NCI-H69 (cell line): ENCODE measurements around the gene SOCS1.

Experiments
- DNase-seq: peaks from one replicate; lab custom pipeline; 2025; lab: John Stamatoyannopoulos, UW

SOCS1 gene

DNA sequence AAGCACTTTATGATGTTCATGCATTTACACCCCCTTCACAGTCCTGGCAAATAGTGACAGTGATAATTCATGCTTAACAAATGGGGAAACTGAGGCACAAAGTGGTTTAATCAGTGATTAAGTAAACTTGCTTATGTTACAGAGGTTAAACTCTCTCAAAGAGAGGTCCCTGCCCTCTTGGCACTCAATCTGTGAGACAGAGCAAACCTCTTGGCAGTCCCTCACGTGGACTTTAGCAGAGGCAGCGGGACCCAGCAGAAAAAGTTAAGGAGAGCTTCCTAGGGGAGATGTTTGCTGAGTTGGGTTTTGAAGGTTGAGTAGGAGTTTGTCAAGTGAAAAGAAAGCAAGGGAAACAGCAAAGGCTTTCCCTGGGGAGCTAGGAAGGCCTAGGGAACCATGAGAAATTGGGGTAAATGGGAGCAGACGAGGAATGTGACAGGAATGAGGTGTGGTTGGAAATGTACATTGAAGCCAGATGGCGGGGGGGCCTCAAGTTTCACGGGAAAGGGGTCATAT lies 10.7 kb downstream of the SOCS1 start:
- no peak for DNase-seq

DNA sequence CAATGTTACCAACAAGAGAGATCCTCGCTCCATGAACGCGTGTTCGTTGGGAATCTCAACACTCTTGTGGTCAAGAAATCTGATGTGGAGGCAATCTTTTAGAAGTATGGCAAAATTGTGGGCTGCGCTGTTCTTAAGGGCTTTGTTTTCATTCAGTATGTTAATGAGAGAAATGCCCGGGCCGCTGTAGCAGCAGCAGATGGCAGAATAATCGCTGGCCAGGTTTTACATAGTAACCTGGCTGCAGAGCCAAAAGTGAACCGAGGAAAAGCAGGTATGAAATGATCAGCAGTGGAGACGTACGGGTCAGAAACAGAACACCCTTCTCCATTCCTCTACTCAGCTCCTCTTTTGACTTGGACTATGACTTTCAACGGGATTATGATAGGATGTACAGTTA lies 13.3 kb downstream of the SOCS1 start:
- peak; percentile 55 for DNase-seq

DNA sequence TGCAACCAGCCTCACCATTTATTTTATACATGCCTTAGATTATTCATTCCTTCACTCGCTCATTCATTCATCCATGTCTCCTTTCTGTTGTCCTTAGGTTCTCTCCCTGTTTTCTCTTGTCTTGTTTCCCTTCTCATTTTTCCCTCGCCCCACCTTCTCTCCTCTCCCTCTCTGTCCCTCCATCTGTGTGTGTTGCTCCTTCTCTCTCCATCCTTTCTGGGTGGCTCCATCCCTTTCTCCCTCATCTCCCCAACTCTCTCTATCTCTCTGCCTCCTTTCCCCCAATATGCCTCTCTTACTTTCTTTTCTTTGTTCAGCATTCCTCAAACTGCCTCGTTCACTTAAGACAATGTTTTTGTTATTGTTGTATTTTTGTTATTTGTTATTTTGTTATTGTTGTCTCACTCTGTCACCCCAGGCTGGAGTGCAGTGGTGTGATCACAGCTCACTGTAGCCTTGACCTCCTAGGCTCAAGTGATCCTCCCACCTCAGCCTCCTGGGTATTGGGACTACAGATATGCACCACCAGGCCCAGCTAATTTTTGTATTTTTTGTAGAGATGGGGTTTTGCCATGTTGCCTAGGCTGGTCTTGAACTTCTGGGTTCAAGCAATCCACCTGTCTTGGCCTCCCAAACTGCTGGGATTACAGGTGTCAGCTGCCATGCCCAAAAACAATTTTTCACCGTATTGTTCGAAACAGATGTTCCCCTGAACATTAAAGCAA lies 14.4 kb downstream of the SOCS1 start:
- DNase-seq: no peak

DNA sequence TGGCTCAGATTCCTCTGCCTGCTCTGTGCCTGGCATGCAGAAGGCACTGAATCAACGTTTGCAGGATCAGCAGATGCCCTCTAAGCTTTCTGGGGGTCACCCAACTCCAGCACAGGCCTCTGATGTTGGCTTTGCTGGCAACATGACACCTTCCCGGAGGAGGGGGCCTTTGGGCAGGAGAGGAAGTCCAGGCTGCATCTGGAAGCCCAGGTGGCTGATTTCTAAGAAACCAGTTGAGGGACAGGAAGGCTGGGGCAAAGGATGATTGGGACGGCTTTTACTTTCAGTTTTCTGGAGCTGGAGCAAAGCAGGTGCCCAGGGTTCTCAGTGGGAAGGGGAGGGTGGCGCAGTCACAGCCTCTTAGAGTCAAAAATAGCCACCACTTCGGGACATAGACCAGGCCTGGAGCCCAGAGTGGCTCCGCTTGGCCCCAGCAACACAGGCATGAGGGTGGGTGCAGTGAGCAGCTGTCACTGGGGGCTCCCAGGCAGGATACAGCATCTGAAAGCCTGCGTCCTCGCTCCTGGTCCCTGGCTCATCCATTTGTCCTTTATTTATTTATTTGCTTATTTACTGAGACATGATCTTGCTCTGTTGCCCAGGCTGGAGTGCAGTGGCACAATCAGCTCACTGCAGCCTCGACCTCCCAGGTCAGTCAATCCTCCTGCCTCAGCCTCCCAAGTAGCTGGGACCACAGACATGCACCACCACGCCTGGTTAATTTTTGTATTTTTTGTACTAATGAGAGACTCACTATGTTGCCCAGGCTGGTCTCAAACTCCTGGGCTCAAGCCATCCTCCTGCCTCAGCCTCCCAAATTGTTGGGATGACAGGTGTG lies 15.1 kb downstream of the SOCS1 start:
- DNase-seq: peak; percentile 39

DNA sequence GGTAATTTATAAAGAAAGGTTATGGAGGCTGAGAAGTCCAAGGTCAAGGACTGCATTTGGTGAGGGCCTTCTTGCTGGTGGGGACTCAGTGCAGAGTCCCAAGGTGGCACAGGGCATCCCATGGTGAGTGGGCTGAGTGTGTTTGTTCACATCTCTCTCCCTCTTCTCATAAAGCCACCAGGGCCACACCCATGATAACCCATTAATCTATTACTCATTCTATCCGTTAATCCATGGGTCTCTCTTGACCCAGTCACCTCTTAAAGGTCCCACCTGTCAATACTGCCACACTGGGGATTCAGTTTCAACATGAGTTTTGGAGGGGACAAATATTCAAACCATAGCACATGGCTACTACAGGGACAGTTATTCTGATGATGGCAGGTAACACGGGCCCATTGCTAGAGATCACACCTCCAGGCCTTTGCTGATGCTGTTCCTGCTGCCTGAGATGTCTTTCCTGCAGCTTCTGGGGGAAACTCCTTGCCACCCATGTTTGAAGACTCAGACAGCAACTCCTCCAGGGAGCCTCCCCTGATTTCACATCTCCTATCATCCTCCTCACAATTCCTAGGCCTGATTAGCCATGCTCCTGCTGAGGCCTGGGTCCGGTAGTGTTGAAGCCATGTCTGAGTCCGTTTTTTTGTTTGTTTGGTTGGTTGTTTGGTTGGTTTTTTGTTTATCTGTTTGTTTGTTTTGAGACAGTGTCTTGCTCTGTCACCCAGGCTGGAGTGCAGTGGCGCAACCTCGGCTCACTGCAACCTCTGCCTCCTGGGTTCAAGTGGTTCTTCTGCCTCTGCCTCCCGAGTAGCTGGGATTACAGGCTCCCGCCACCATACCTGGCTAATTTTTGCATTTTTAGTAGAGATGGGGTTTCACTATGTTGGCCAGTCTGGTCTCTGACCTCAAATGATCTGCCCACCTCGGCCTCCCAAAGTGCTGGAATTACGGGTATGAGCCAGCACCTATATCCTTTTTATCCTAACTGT lies 16.1 kb downstream of the SOCS1 start:
- DNase-seq: no peak

DNA sequence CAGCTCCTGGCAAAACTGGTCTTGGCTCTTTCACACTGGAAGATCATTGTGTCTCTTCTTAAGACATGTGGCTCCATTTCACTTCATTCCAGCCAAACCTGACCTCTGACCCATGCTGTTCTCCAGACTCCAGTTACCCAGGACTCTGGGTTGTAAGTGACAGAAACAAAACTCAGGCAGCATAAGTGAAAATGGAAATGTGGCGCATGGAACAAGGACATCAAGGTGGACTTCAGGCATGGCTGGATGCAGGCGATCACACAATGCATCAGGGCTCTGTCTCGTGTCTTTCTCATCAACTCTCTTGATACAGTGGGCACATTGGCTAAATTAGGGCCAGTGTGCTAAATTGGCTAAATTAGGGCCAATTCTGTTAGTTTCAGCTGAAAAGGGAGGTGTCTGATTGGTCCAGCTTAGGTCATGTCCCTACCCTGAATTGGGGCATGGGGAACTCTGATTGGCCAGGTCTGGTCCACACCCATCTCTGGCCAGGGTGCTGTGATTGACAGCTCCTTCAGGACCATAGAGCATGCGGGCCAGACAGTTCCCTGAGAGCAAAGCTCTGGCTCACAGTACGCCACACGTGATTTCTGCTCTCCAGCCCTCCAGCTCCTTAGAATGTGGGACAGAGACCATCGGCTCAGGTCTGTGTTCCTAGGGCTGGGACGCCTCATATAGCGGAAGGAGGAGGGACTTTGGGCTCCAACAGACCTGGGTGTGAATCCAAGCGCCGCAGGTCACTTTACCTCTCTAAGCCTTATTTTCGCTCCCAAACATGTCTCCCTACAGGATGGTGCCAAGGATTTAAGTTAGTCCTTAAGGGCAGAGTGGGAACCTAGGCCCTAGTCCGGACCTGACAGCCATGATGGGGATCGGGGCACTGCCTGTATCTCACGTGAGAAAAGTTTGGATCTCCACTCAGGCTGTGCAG lies 17.5 kb downstream of the SOCS1 start:
- no peak for DNase-seq

DNA sequence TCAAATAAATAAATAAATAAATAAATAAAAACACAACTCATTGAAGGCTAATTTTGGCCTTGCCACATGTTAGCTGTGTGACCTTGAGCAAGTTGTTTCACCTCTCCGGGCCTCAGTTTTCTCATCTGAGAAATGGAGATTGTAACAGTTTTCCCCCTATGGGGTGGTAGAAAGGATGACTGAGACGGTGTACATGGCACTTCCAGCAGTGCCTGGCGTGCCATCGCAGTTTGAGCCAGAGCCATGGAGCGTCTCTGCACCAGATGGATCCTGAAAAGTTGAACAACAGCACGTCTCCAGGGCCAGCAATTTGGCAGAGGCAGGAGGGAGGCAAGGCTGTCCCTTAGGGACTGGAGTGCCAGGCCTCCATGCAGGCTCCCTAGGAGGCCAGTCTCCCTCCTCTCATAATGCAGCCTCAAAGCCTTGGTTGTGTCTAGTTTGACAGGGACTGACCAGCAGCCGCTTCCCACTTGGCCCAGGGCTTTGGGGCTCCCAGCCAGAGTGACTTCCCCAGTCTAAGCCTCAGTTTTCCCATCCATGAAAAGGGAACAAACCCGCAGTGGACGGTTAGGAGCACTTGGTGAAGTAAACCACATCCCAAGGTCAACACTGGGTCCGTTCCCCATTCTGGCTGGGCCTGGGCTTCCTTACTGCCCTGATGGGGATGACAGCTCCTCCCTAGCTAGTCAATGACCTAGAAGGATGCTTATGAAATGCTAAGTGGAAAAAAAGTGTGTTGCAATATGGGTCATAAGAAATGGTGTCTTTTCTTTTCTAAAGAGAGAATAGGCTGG lies 19.3 kb downstream of the SOCS1 start:
- DNase-seq: no peak

DNA sequence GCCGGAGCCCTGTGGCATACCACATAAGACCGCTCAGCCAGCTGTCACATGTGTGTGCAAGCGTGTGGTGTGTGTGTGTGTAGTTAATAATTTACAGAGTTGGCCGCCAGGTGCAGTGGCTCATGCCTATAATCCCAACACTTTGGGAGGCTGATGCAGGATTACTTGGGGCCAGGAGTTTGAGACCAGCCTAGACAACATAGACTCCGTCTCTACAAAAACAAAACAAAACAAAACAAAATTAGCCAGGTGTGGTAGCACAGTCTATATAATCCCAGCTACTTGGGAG lies 20.4 kb downstream of the SOCS1 start:
- no peak for DNase-seq

DNA sequence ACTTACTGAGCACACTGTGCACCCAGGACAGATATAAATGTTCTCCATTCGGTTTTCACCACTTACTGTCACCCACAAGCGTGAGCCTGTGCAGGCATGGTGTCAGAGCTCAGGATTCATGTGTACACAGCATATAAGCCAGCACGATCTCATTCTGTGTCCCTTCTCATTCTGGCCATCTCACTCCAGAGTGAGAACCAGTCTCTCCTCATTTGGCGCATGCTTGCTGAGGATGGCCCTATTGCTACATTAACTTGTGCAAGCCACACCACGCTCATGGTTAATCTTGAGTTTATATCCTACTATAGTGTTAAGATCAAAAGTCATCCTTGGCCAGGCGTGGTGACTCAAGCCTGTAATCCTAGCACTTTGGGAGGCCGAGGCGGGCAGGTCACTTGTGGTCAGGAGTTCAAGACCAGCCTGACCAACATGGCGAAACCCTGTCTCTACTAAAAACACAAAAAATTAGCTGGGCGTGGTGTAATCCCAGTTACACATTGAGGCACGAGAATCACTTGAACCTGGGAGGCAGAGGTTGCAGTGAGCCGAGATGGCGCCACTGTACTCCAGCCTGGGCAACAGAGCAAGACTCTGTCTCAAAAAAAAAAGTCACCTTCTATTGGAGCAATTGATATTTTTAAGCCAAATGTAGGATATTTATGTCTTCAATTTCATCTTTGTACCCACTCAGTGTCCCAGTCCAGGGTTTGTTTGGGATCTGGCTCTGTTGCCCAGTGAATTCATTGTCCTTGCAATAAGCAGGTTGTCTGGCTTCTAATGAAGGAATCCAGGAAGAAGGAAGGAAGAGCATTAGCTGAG lies 20.9 kb downstream of the SOCS1 start:
- no peak for DNase-seq

DNA sequence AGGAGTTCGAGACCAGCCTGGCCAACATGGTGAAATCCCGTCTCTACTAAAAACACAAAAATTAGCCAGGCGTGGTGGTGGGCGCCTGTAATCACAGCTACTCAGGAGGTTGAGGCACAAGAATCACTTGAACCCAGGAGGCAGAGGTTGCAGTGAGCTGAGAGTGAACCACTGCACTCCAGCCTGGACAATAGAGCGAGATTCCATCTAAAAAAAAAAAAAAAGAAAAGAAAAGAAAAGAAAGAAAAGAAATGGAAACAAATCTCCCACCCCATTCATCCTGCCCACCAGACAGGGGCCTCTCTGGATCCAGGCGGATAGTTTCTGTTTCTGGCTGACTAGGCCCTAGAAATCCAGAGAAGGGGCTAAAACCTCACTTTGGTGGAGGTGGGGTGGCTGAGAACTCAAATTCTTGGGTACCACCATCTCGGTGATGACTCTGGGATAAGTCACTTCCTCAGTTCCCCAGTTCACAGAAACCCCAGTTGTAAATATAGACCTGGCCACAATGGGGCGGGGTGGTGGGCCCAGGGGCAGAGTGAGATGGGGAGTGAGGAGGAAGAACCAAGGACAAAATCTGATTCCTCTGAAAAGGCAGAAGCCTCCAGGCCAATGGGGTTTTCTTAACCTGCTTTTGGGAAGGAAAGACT lies 22.2 kb downstream of the SOCS1 start:
- DNase-seq: no peak

DNA sequence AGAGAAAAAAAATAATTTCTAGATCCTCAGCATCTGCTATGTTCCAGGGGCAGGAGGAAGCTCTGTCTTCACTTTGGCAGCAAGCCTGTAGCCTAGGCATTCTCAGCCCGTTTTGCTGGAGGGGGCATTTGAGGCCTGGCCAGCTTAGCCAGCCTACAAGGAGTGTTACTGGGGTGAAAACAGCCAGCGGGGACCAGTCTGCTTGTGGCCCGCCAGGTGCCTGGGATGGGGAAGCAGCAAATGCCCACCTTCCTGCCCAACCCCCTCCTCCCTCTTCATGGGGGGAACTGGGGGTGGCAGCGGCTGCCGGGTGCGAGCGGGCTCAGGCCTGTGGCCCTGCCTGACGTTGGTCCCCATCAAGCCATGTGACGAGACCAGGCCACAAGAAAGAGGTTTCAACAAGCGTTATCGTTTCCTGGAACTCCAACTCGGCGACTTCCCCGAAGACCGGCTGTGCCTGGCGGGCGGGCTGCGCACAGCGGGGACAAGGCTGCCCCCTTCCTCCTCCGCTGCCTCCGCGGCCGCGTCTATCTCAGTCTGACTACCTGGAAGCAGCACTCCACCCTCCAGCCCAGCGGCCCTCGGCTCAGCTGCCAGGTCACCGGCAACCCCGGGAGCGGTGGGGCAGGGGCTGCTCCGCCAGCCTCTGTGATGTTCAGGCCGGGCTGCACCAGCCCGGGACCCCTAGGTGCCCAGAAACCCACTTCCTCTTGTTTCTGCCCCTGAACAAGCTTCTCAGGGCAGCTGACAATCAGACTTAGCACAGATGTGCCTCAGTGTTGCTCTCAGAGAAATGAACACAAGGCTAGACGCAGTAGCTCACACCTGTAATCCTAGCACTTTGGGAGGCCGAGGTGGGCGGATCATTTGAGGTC lies 22.9 kb downstream of the SOCS1 start:
- DNase-seq: no peak

DNA sequence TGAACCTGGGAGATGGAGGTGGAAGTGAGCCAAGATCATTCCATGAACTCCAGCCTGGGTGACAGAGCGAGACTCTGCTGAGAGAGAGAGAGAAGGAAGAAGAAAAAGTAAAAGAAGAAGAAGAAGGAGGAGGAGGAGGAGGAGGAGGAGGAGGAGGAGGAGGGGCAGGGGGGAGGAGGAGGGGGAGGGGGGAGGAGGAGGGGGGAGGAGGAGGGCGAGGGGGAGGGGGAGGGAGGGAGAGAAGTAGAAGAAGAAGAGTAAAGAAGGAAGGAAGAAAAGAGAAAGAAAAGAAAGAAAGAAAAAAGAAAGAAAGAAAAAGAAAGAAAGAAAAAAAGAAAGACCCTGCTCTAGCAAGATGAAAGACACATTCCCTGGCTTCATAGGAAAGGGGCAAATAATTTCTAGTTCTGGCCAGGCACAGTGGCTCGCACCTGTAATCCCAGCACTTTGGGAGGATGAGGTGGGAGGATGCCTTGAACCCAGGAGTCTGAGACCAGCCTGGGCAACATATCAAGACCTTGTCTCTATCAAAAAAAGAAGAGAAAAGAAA lies 23.6 kb downstream of the SOCS1 start:
- DNase-seq: no peak

DNA sequence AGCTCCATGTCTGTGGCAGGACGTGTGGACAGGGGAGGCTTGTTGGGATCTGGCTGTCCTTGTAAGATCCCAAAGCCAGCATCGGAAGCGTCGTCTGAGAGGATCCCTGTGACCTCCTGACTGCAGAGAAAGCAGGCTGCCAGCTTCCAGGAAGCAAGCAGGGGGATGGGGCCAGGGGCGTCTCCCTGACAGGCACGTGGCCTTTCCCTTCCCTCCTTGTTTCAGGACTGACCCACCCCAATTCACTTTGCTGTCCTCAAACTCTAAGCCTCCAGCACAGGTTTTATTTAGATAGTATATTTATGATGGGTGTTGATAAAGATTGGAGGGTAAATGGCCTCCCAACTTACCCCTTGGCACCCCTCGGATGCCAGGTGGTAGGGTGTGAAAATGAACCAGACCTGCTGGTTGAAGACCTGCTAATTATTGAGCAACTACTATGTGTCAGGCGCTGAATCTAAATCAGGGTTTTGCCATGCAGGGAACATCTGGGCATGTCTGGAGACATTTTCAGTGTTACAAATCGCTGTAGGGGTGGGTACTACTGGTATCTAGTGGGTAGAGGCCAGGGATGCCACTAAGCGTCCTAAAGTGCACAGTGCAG lies 24.5 kb downstream of the SOCS1 start:
- no peak for DNase-seq

DNA sequence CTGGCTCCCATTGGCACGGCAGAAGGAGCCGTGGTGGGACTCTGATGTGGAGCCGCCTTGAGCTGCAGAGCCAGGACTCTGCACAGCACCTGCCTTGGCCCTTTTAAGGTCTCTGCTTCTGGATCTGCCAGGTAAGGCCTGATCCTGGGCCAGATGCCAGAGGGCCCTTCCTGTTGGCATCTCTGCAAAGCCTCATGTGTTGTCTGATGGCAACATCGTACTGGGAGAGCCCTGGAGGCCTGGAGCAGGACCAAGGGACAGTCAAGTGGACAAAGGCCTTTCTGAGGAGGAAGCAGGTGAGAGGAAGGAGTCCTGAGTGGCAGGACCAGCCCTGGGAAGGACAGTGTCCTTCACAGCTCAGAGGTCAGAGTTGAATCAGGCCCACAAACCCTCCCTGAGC lies 26.1 kb downstream of the SOCS1 start:
- peak; percentile 53 for DNase-seq

DNA sequence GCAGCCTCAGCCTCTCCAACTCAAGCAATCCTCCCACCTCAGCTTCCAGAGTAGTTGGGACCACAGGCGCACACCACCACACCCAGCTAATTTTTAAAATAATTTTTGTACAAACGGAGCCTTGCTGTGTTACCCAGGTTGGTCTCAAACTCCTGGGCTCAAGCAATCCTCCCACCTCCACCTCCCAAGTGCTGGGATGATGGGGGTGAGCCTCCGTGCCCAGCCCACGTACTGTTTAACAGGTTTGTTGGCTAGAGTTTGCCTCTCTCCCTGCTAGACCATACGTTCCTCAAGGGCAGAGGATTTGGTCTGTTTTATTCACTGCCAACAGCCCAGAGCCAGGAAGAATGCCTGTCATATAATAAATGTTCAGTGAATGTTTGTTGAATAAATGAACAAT lies 26.6 kb downstream of the SOCS1 start:
- DNase-seq: no peak

DNA sequence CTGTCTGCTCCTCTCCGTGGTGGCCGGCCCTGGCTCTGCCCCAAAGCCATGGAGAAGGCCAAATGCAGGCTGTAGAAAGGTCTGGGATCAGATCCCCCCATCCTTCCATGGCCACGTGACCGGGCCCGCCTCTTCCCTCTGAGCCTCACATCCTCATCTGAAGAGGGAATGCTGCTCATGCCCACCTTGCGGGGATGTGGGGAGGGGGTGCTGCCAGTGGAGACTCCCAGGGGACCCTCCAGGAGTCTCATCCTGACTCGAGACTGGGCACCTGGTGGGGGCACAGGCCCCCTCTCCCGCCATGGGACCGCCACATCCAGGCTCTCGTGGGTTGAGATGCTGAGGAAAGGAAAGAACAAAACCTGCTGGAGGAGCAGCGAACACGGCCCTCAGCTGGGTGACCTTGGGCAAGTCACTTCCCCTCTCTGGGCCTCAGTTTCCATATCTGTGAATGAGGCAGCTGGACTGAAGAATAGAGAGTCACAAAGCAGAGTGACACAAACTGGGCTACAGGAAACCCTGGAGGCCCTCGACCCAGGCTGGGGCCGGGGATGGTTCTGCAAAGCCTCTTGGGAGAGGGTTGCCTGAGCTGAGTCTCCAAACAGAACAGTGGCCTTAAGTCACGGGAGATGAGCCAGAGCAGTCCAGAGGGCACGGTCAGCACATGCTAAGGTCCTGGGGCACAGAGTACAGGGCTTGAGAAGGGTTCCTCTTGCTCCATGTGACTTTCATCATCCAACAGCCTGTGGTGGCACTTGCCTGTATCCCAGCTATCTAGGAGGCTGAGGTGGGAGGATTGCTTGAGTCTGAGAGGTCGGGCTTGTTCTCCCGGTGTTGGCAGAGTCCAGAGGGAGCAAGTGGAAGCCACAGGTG lies 30.1 kb downstream of the SOCS1 start:
- no peak for DNase-seq
